HepG2 (cell line): ENCODE data around the gene CHMP1A. TPM values are rescaled to one million over a fixed set of nuclear protein-coding genes. Genes with fewer than 3 reads are reported as not detected.

Experiments
- JDP2 ChIP-seq: sonication (generic); formaldehyde crosslinking; IDR thresholded peaks from 2 replicates; pipeline ENCODE4 v1.8.1; 2022; ENCODE audit warnings: missing genetic modification reagents, borderline replicate concordance
- NFIC ChIP-seq: IDR thresholded peaks from 2 replicates; pipeline ENCODE4 v1.6.1; 2012; ENCODE audit warnings: mild to moderate bottlenecking, low read length, inconsistent platforms
- NPAS2 ChIP-seq: sonication (generic); formaldehyde crosslinking; IDR thresholded peaks from 2 replicates; pipeline ENCODE4 v1.8.0; 2022; ENCODE audit warnings: mild to moderate bottlenecking, missing genetic modification reagents, borderline replicate concordance
- NR2F6 ChIP-seq, 2 experiments: IDR thresholded peaks; 2 replicates each; pipeline ENCODE4 v1.6.1; 2016; ENCODE audit warnings: antibody characterized with exemption in 1 of 2, mild to moderate bottlenecking in 1 of 2
- PHF8 ChIP-seq: sonication (generic); formaldehyde crosslinking; IDR thresholded peaks from 2 replicates; pipeline ENCODE4 v1.5.0; 2020; ENCODE audit warnings: missing genetic modification reagents
- SP1 ChIP-seq, 2 experiments: fragments of 450-650 bp in 1 of 2; sonication (generic) in 1 of 2; formaldehyde crosslinking in 1 of 2; IDR thresholded peaks; 2 replicates each; pipeline versions ENCODE4 v1.4.0 to v1.6.1; 2016 to 2020; ENCODE audit warnings: missing genetic modification reagents in 1 of 2
- YEATS2 ChIP-seq: sonication (generic); formaldehyde crosslinking; IDR thresholded peaks from 2 replicates; pipeline ENCODE4 v1.4.0; 2020; ENCODE audit warnings: missing genetic modification reagents, borderline replicate concordance
- ZBTB39 ChIP-seq: sonication (generic); formaldehyde crosslinking; IDR thresholded peaks from 2 replicates; pipeline ENCODE4 v1.5.0; 2020; ENCODE audit warnings: missing genetic modification reagents
- ZMYM3 ChIP-seq: sonication (generic); formaldehyde crosslinking; IDR thresholded peaks from 2 replicates; pipeline ENCODE4 v1.5.1; 2020; ENCODE audit warnings: mild to moderate bottlenecking, missing genetic modification reagents
- ZNF256 ChIP-seq: sonication (generic); formaldehyde crosslinking; conservative IDR thresholded peaks from 2 replicates; pipeline ENCODE4 v1.4.0; 2020; ENCODE audit warnings: missing genetic modification reagents
- ZNF496 ChIP-seq: sonication (generic); formaldehyde crosslinking; IDR thresholded peaks from 2 replicates; pipeline ENCODE4 v1.8.1; 2023; ENCODE audit warnings: mild to moderate bottlenecking, moderate library complexity, missing genetic modification reagents; ENCODE audit not compliant: insufficient replicate concordance
- ZNF709 ChIP-seq: sonication (generic); formaldehyde crosslinking; IDR thresholded peaks from 2 replicates; pipeline ENCODE4 v1.5.0; 2020; ENCODE audit warnings: mild to moderate bottlenecking, missing genetic modification reagents
- ZNF749 ChIP-seq: sonication (generic); formaldehyde crosslinking; IDR thresholded peaks from 2 replicates; pipeline ENCODE4 v1.8.0; 2022; ENCODE audit warnings: mild to moderate bottlenecking, missing genetic modification reagents, moderate library complexity, borderline replicate concordance
- ZNF790 ChIP-seq: sonication (generic); formaldehyde crosslinking; IDR thresholded peaks from 2 replicates; pipeline ENCODE4 v1.8.0; 2022; ENCODE audit warnings: missing genetic modification reagents, mild to moderate bottlenecking, borderline replicate concordance
- polyA plus RNA-seq, 8 experiments: library from polyadenylated mRNA; depleted of rRNA in 3 of 8; stranded (reverse) in 7 of 8; unstranded in 1 of 8; fragments of >200 nt; fragmentation: Illumina TruSeq in 4 of 8; extraction: Trizol in 4 of 8; gene quantifications; 2 replicates each; pipeline versions ENCODE4 v1.2.1 to v1.2.3, GENCODE V29; 2011 to 2016; ENCODE audit warnings: low read depth in 4 of 8, missing spikeins in 1 of 8, mixed read lengths in 1 of 8; ENCODE audit not compliant: insufficient read depth in 1 of 8
- total RNA-seq, 5 experiments: library from RNA; depleted of rRNA; stranded (reverse); fragments of >200 nt; fragmentation: Illumina TruSeq; extraction: Trizol; gene quantifications; 2 replicates each; pipeline ENCODE4 v1.2.3, GENCODE V29; 2016; ENCODE audit warnings: low read depth in 1 of 5
- TF ChIP-seq, protein P1 (sequence below): sonication (generic); formaldehyde crosslinking; IDR thresholded peaks from 2 replicates; pipeline ENCODE4 v1.4.0; 2020; ENCODE audit warnings: missing genetic modification reagents
- TF ChIP-seq, protein P2 (sequence below): sonication (generic); formaldehyde crosslinking; IDR thresholded peaks from 2 replicates; pipeline ENCODE4 v1.5.0; 2020; ENCODE audit warnings: mild to moderate bottlenecking, missing genetic modification reagents, moderate library complexity
- TF ChIP-seq, protein P3 (sequence below): sonication (generic); formaldehyde crosslinking; IDR thresholded peaks from 2 replicates; pipeline ENCODE4 v1.4.0; 2020; ENCODE audit warnings: missing genetic modification reagents
- TF ChIP-seq, protein P4 (sequence below): sonication (generic); formaldehyde crosslinking; IDR thresholded peaks from 2 replicates; pipeline ENCODE4 v1.4.0; 2020; ENCODE audit warnings: missing genetic modification reagents

The CHMP1A gene
- total and polyA plus RNA-seq, 2 of the 13 experiments (the other 11 are each of a cell fraction or from before 2014, with no cell fraction given): 69.4 to 73.3 TPM

DNA sequence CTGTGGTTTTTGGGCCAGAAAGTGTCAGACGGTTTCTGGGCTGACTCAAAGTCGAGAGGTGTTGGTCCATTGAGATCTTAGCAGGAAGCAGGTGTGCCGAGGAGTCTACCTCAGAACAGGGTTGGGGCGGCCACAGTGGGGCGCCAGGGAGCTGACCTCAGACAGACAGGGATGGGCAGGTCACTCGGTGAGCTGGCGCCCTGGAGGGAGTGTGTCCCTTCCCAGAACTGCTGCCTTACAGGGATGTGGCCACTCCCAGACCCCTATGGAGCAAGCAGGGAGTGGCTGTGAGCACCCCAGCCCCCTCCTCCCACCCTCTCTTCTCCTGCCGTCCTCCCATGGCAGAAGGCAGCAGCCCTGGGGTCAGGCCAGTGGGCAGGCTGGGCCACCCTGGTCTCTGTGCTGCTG lies 58.1 kb downstream of the CHMP1A start (continued):
- no peak for TF ChIP-seq SP1 (IDR thresholded peaks at IDR 0.05)
- TF ChIP-seq SP1 (CRISPR knock-in tag; IDR thresholded peaks at IDR 0.05): peak; percentile 42; the same call in 1 of the 2 replicates
- no peak for TF ChIP-seq ZNF790 (CRISPR knock-in tag)
- TF ChIP-seq, protein P1, sequence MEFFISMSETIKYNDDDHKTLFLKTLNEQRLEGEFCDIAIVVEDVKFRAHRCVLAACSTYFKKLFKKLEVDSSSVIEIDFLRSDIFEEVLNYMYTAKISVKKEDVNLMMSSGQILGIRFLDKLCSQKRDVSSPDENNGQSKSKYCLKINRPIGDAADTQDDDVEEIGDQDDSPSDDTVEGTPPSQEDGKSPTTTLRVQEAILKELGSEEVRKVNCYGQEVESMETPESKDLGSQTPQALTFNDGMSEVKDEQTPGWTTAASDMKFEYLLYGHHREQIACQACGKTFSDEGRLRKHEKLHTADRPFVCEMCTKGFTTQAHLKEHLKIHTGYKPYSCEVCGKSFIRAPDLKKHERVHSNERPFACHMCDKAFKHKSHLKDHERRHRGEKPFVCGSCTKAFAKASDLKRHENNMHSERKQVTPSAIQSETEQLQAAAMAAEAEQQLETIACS (CRISPR knock-in tag): no peak
- TF ChIP-seq, protein P2, sequence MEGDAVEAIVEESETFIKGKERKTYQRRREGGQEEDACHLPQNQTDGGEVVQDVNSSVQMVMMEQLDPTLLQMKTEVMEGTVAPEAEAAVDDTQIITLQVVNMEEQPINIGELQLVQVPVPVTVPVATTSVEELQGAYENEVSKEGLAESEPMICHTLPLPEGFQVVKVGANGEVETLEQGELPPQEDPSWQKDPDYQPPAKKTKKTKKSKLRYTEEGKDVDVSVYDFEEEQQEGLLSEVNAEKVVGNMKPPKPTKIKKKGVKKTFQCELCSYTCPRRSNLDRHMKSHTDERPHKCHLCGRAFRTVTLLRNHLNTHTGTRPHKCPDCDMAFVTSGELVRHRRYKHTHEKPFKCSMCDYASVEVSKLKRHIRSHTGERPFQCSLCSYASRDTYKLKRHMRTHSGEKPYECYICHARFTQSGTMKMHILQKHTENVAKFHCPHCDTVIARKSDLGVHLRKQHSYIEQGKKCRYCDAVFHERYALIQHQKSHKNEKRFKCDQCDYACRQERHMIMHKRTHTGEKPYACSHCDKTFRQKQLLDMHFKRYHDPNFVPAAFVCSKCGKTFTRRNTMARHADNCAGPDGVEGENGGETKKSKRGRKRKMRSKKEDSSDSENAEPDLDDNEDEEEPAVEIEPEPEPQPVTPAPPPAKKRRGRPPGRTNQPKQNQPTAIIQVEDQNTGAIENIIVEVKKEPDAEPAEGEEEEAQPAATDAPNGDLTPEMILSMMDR (CRISPR knock-in tag): peak; percentile 88
- no peak for TF ChIP-seq YEATS2 (CRISPR knock-in tag)
- no peak for TF ChIP-seq ZNF496
- TF ChIP-seq, protein P3, sequence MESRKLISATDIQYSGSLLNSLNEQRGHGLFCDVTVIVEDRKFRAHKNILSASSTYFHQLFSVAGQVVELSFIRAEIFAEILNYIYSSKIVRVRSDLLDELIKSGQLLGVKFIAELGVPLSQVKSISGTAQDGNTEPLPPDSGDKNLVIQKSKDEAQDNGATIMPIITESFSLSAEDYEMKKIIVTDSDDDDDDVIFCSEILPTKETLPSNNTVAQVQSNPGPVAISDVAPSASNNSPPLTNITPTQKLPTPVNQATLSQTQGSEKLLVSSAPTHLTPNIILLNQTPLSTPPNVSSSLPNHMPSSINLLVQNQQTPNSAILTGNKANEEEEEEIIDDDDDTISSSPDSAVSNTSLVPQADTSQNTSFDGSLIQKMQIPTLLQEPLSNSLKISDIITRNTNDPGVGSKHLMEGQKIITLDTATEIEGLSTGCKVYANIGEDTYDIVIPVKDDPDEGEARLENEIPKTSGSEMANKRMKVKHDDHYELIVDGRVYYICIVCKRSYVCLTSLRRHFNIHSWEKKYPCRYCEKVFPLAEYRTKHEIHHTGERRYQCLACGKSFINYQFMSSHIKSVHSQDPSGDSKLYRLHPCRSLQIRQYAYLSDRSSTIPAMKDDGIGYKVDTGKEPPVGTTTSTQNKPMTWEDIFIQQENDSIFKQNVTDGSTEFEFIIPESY: peak; percentile 45; the same call in 1 of the 2 replicates
- TF ChIP-seq NFIC: no peak
- no peak for TF ChIP-seq JDP2 (CRISPR knock-in tag)
- TF ChIP-seq ZNF709 (CRISPR knock-in tag): no peak
- peak; percentile 21; the same call in 1 of the 2 replicates for TF ChIP-seq PHF8 (CRISPR knock-in tag)
- no peak for TF ChIP-seq ZMYM3 (CRISPR knock-in tag)
- TF ChIP-seq, protein P4, sequence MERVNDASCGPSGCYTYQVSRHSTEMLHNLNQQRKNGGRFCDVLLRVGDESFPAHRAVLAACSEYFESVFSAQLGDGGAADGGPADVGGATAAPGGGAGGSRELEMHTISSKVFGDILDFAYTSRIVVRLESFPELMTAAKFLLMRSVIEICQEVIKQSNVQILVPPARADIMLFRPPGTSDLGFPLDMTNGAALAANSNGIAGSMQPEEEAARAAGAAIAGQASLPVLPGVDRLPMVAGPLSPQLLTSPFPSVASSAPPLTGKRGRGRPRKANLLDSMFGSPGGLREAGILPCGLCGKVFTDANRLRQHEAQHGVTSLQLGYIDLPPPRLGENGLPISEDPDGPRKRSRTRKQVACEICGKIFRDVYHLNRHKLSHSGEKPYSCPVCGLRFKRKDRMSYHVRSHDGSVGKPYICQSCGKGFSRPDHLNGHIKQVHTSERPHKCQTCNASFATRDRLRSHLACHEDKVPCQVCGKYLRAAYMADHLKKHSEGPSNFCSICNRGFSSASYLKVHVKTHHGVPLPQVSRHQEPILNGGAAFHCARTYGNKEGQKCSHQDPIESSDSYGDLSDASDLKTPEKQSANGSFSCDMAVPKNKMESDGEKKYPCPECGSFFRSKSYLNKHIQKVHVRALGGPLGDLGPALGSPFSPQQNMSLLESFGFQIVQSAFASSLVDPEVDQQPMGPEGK (CRISPR knock-in tag): no peak; the same call in 1 of the 2 replicates
- no peak for TF ChIP-seq ZBTB39 (CRISPR knock-in tag)
- TF ChIP-seq ZNF749 (CRISPR knock-in tag): no peak
- TF ChIP-seq NR2F6 (IDR thresholded peaks at IDR 0.05): no peak
- TF ChIP-seq NR2F6 (CRISPR knock-in tag; IDR thresholded peaks at IDR 0.05): peak; percentile 51; the same call in 1 of the 2 replicates
- TF ChIP-seq NPAS2: no peak
- no peak for TF ChIP-seq ZNF256 (CRISPR knock-in tag)
